C4-2B (cell line): ENCODE measurements around the gene ITPRIP.

Source experiments
- H3K27ac ChIP-seq: fragments of 450-650 bp; 2 replicates; pipeline ENCODE4 v1.5.1; 2017
- CTCF ChIP-seq: fragments of 450-650 bp; conservative IDR thresholded peaks from 2 replicates; pipeline ENCODE4 v1.5.1; 2017; ENCODE audit warnings: mild to moderate bottlenecking
- ZFX ChIP-seq: fragments of 450-650 bp; IDR thresholded peaks from 2 replicates; pipeline ENCODE4 v1.6.1; 2017

The ITPRIP gene

GRCh38 chr10:104273899-104274575, 64.2 kb downstream of the ITPRIP start:
- no peak overlapping the region for H3K27ac ChIP-seq
- no peak for TF ChIP-seq ZFX
- TF ChIP-seq CTCF, result no peak

- H3K27ac ChIP-seq, result no peak overlapping the region
- TF ChIP-seq ZFX, result no peak
- TF ChIP-seq CTCF, result no peak
Observed at GRCh38 chr10:104273286-104273685, 65.0 kb downstream of the ITPRIP start.

GRCh38 chr10:104268713-104269645, 69.3 kb downstream of the ITPRIP start, which contains the start of gene GSTO2:
TSS of gene GSTO2 (plus strand) at chr10:104269184. CDS start at chr10:104274916, 5,732 bp downstream.
- TF ChIP-seq ZFX, result peak; percentile 34; the same call in 1 of the 2 replicates
- TF ChIP-seq CTCF, result no peak

GRCh38 chr10:104268405-104268712, 69.9 kb downstream of the ITPRIP start:
- TF ChIP-seq ZFX (no peak), CTCF (no peak)
- peak overlapping the region; percentile 81 for H3K27ac ChIP-seq

More at GRCh38 chr10:104268713-104269645, 69.3 kb downstream of the ITPRIP start, which contains the start of gene GSTO2:
- peak within 1 kb of the TSS; percentile 81 for H3K27ac ChIP-seq

- no peak for TF ChIP-seq CTCF
- H3K27ac ChIP-seq, result peak overlapping the region; percentile 81
Observed at GRCh38 chr10:104267721-104268404, 70.4 kb downstream of the ITPRIP start.

- TF ChIP-seq CTCF (no peak), ZFX (no peak)
- H3K27ac ChIP-seq, result no peak overlapping the region
Observed at GRCh38 chr10:104264783-104265182, 73.5 kb downstream of the ITPRIP start.

GRCh38 chr10:104262055-104262454, 76.2 kb downstream of the ITPRIP start:
- TF ChIP-seq ZFX (no peak), CTCF (no peak)
- H3K27ac ChIP-seq, result no peak overlapping the region
